Suprapubic skin (tissue), 4 donors: Measurements from ENCODE around the gene GPC1. TPM values are rescaled to one million over a fixed set of nuclear protein-coding genes. Genes with fewer than 3 reads are reported as not detected.

Source experiments
- DNase-seq, 2 donors: peaks; one replicate each; pipeline ENCODE4 v3.0.0-alpha.2; 2019; ENCODE audit warnings: low spot score in 2 of 2
- H3K27ac ChIP-seq: fragments of 200-600 bp; sonication (generic); one replicate; pipeline ENCODE4 v1.5.1; 2019
- H3K27me3 ChIP-seq: fragments of 200-600 bp; sonication (generic); one replicate; pipeline ENCODE4 v1.5.1; 2019
- H3K36me3 ChIP-seq: fragments of 200-600 bp; sonication (generic); one replicate; pipeline ENCODE4 v1.5.1; 2019
- H3K4me1 ChIP-seq: fragments of 200-600 bp; sonication (generic); one replicate; pipeline ENCODE4 v1.5.1; 2019
- H3K4me3 ChIP-seq: fragments of 200-600 bp; sonication (generic); one replicate; pipeline ENCODE4 v1.5.1; 2019; ENCODE audit warnings: mild to moderate bottlenecking
- H3K9me3 ChIP-seq: fragments of 200-600 bp; sonication (generic); one replicate; pipeline ENCODE4 v1.5.1; 2019
- EP300 ChIP-seq: sonication (generic); formaldehyde crosslinking; IDR thresholded peaks from one replicate; pipeline ENCODE4 v1.6.1; 2017; ENCODE audit warnings: antibody characterized with exemption
- POLR2A ChIP-seq, 2 donors: fragments of 450-650 bp; IDR thresholded peaks; one replicate each; pipeline ENCODE4 v1.6.1; 2017; ENCODE audit warnings: antibody characterized with exemption in 2 of 2, mild to moderate bottlenecking in 2 of 2, moderate library complexity in 2 of 2
- POLR2AphosphoS5 ChIP-seq, 3 donors: sonication (generic); formaldehyde crosslinking; IDR thresholded peaks; one replicate each; pipeline ENCODE4 v1.6.1; 2017; ENCODE audit warnings: antibody characterized with exemption in 3 of 3
- WGBS: methylation state at CpG from one replicate; pipeline ENCODE4 v1.1.5; 2018; 5-methylcytosine and 5-hydroxymethylcytosine counted together
- total RNA-seq, 4 donors: library from RNA; depleted of rRNA; stranded (reverse); fragments of >200 nt; gene quantifications; one replicate each; pipeline ENCODE4 v1.1.0, GENCODE V29; 2016
- TF ChIP-seq, protein P1 (sequence below), 2 donors: fragments of 200-600 bp in 1 of 2; fragments of 450-650 bp in 1 of 2; sonication (generic) in 1 of 2; IDR thresholded peaks; one replicate each; pipeline ENCODE4 v1.5.1; 2016 to 2019; ENCODE audit warnings: antibody characterized with exemption in 2 of 2, mild to moderate bottlenecking in 1 of 2, moderate library complexity in 1 of 2

GPC1 gene
- total RNA-seq, 4 donors from 2014 or later: 130 to 164 (median 145) TPM

DNA sequence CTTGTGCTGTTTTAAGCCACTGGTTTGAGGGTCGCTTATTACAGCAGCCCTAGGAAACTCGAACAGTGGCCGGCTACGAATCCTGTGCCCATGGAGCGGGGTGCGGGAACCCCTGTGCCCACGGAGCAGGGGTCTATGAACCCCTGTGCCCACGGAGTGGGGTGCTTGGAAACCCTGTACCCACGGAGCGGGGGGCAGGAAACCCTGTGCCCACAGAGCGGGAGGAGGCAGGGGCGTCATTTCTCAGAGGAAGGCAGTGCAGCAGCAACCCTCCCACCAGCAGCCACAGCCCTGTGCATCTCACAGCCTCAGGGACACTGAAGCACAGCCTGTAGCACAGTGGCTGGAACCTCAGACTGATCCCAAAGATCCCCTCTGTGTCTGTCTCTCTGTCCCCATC lies 34.2 kb upstream of the GPC1 start:
- Histone ChIP-seq H3K27ac (no peak overlapping the region), H3K4me1 (peaks cover 16% of the 10 kb centered on the region), H3K36me3 (no peaks in the 10 kb centered on the region), H3K4me3 (no peak overlapping the region), H3K27me3 (peaks cover 15% of the 10 kb centered on the region), H3K9me3 (no peaks in the 10 kb centered on the region)
- 66% methylated on average over 3 of the region's 12 CpGs for WGBS
- TF ChIP-seq POLR2A (IDR thresholded peaks at IDR 0.05) (no peak), EP300 (no peak), POLR2AphosphoS5 (IDR thresholded peaks at IDR 0.05) (no peak)
- TF ChIP-seq, protein P1, sequence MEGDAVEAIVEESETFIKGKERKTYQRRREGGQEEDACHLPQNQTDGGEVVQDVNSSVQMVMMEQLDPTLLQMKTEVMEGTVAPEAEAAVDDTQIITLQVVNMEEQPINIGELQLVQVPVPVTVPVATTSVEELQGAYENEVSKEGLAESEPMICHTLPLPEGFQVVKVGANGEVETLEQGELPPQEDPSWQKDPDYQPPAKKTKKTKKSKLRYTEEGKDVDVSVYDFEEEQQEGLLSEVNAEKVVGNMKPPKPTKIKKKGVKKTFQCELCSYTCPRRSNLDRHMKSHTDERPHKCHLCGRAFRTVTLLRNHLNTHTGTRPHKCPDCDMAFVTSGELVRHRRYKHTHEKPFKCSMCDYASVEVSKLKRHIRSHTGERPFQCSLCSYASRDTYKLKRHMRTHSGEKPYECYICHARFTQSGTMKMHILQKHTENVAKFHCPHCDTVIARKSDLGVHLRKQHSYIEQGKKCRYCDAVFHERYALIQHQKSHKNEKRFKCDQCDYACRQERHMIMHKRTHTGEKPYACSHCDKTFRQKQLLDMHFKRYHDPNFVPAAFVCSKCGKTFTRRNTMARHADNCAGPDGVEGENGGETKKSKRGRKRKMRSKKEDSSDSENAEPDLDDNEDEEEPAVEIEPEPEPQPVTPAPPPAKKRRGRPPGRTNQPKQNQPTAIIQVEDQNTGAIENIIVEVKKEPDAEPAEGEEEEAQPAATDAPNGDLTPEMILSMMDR (IDR thresholded peaks at IDR 0.05): no peak
- no peak for DNase-seq

DNA sequence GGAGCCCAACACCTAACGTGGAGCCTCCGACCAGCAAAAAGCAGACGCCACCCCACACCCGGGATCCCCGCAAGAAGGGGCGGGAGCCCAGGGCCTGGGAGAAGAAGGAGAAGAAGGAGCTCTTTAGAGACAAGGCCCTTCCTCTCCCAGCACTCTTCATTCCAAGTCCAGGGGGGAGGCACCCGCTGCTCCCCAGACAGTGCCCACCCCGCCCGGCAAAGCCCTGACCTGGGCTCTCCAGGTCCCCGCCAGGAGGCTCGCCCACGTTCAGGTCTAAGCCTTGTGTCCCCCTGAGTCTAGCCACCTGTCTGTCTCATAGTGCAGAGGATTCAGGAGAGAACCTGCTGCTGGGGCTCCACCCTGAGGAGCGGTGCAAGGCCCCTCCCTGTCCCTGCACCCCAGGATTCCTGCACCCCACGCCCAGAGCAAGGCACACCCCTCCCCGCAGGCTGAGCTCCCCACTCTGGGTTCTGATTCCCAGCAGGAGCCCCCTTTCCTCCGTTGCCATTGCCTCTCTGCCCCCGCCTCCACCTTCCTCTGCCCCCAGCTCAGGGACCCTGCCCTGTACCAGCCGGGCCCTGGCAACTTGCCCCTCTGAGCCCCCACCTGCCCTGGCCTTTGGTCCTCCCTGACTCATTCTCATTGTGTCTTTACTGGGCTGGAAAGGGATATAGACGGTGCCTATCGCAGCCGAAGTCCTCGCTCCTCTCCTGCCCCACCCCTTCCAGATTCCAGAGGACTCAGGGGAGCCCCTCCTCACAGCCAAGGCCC lies 33.5 kb upstream of the GPC1 start:
- Histone ChIP-seq H3K27me3 (peaks cover 15% of the 10 kb centered on the region), H3K4me1 (peaks cover 11% of the 10 kb centered on the region), H3K27ac (no peak overlapping the region), H3K9me3 (no peaks in the 10 kb centered on the region), H3K36me3 (no peaks in the 10 kb centered on the region), H3K4me3 (no peak overlapping the region)
- 71% methylated on average over 21 of the region's 22 CpGs for WGBS
- TF ChIP-seq, protein P1 (IDR thresholded peaks at IDR 0.05): no peak
- no peak for TF ChIP-seq POLR2A (IDR thresholded peaks at IDR 0.05)
- TF ChIP-seq POLR2AphosphoS5 (IDR thresholded peaks at IDR 0.05): no peak
- DNase-seq: peak in 1 of 2 donors; percentile 74

DNA sequence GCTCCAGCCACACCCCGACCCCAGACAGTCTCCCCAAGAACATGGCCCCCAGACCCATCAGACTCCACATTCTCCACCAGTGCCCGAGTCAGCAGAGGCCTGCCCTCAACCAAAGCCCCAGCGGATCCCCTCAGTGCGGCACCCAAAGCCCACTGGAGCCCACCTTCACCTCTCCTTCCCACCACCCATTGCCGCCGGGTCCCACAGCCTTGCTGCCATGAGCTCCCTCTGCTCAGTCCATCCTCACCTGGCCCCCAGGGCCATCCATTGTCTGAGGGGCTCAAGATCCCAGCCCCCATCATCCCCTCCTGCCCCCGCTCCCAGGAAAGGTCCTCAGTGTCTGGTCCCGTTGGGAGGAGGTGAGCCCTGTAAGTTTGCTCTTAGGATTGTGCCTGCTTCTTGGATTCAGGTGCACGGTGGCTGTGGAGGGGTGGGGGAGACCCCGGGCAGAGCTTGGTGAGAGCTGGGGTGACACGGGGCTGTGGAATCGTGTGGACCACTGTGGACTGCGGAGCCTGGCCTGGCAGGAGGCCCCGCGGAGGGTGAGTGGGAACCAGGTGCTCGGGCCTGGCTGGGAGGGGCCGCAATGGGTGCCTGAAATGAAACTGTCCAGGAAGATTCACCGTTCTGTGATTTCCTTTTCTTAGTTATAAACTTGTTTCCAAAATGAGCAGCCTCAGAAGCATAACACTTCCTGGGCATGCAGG lies 32.7 kb upstream of the GPC1 start:
- H3K27me3 ChIP-seq: peaks cover 15% of the 10 kb centered on the region
- H3K4me1 ChIP-seq: peaks cover 11% of the 10 kb centered on the region
- no peaks in the 10 kb centered on the region for H3K9me3 ChIP-seq
- no peaks in the 10 kb centered on the region for H3K36me3 ChIP-seq
- WGBS: 80% methylated on average over 17 of the region's 18 CpGs
- no peak overlapping the region for H3K27ac ChIP-seq
- peak in 1 of 2 donors; percentile 69 for DNase-seq
- TF ChIP-seq, protein P1 (IDR thresholded peaks at IDR 0.05): no peak
- TF ChIP-seq POLR2AphosphoS5 (IDR thresholded peaks at IDR 0.05) (no peak), POLR2A (IDR thresholded peaks at IDR 0.05) (no peak), EP300 (no peak)
- no peak overlapping the region for H3K4me3 ChIP-seq

DNA sequence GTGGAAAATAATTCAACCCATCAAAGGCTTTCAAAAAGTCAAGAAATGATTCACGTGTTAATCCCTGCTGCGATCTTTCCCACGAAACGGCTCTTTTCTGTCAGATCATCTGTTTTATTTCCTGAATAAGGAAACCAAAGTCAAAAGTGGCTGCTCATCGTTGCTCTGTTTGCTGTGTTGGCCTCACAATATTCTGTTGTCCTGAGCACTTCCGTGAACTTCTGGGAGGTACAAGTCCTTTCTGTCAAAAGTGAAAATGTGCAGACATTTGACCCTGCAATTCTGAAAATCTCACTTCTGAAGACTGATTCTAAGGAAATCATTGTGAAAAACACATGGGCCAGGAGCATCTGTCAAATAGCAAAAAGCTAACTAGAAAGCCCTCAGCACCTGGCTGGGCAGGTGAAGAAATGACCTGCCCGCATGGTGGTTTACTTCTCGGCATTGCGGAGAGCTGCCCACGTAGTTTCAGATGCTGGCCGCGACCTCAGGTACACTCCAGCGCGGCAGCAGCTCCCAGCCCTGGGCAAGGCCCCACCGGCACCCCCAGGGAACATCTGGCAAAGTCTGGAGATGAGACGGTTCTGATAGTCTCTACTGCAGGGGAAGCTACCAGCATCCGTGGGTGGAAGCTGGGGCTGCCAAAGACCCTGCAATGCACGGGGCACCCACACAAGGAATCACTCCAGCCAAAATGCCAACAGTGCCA lies 31.9 kb upstream of the GPC1 start:
- TF ChIP-seq, protein P1 (IDR thresholded peaks at IDR 0.05): no peak
- TF ChIP-seq EP300: no peak
- TF ChIP-seq POLR2A (IDR thresholded peaks at IDR 0.05): no peak
- TF ChIP-seq POLR2AphosphoS5 (IDR thresholded peaks at IDR 0.05): no peak

More for the DNA sequence above, 31.9 kb upstream of the GPC1 start:
- peak in 1 of 2 donors; percentile 55 for DNase-seq
- Histone ChIP-seq H3K27me3 (peaks cover 15% of the 10 kb centered on the region), H3K4me3 (no peak overlapping the region), H3K27ac (no peak overlapping the region), H3K36me3 (no peaks in the 10 kb centered on the region), H3K9me3 (no peaks in the 10 kb centered on the region), H3K4me1 (peaks cover 11% of the 10 kb centered on the region)
- WGBS: 70% methylated on average over 9 of the region's 18 CpGs
